GM12878 (cell line): Measurements from ENCODE around the gene OR2C3. TPM values are rescaled to one million over a fixed set of nuclear protein-coding genes. Genes with fewer than 3 reads are reported as not detected.

Experiments used
- E2F4 ChIP-seq: IDR thresholded peaks from 2 replicates; pipeline ENCODE4 v1.6.1; 2012; ENCODE audit warnings: low read depth, low read length, improper control_type of control experiment
- E2F8 ChIP-seq: fragments of 450-650 bp; IDR thresholded peaks from 2 replicates; pipeline ENCODE4 v1.6.1; 2018; ENCODE audit warnings: mild to moderate bottlenecking, low read depth, moderate library complexity; ENCODE audit not compliant: partially characterized antibody
- IRF3 ChIP-seq: fragments of 450-650 bp; IDR thresholded peaks from 2 replicates; pipeline ENCODE4 v1.6.1; 2014; ENCODE audit warnings: mild to moderate bottlenecking
- MYB ChIP-seq: fragments of 150-350 bp; IDR thresholded peaks from 2 replicates; pipeline ENCODE4 v1.6.1; 2014; ENCODE audit warnings: mild to moderate bottlenecking, low read depth, low read length, borderline replicate concordance
- PRDM15 ChIP-seq: fragments of 450-650 bp; formaldehyde crosslinking; IDR thresholded peaks from 2 replicates; pipeline ENCODE4 v1.4.0; 2020; ENCODE audit warnings: mild to moderate bottlenecking, moderate library complexity
- RB1 ChIP-seq: fragments of 450-650 bp; formaldehyde crosslinking; IDR thresholded peaks from 2 replicates; pipeline ENCODE4 v1.6.1; 2017; ENCODE audit warnings: mild to moderate bottlenecking, borderline replicate concordance
- polyA plus RNA-seq, 11 experiments: library from polyadenylated mRNA; depleted of rRNA in 4 of 11; unstranded in 6 of 11; stranded (reverse) in 5 of 11; fragments of >200 nt; fragmentation: Nextera tagmentation in 4 of 11; fragmentation: Illumina TruSeq in 1 of 11; extraction: Ambion mirVana in 4 of 11; extraction: Trizol in 1 of 11; gene quantifications; 1 replicate in 1 of 11; 2 replicates in 10 of 11; pipeline versions ENCODE4 v1.2.1 to v1.2.3, GENCODE V29; 2011 to 2016; ENCODE audit warnings: inconsistent platforms in 2 of 11, missing spikeins in 2 of 11, low read depth in 1 of 11
- total RNA-seq, 4 experiments: library from RNA; depleted of rRNA in 3 of 4; stranded (reverse); fragments of >200 nt in 3 of 4; fragmentation: Illumina TruSeq in 1 of 4; extraction: Trizol in 1 of 4; gene quantifications; 2 replicates each; pipeline versions ENCODE4 v1.2.1 to v1.2.3, GENCODE V29; 2013 to 2021

OR2C3 gene
- total and polyA plus RNA-seq, 10 of the 15 experiments (the other 5 are each of a cell fraction or from before 2014, with no cell fraction given), result not detected

- TF ChIP-seq E2F4, result no peak
- TF ChIP-seq MYB, result no peak
- no peak for TF ChIP-seq PRDM15 (CRISPR knock-in tag)
- no peak for TF ChIP-seq RB1
- TF ChIP-seq E2F8, result no peak
- no peak for TF ChIP-seq IRF3
Measured at GRCh38 chr1:247548769-247549182, 12.5 kb upstream of the OR2C3 start, which contains the start of gene GCSAML (continued).
